Measurements from ENCODE around the gene SULT1A1.
"Not testable (repeated sequence)": the region's sequence is repeated elsewhere in the genome, so short reads cannot be mapped to it uniquely, and the experiment has no call there.

Gene SULT1A1

GRCh38 chr16:28609631-28610594, at the start of gene SULT1A1:
Gene SULT1A1 (minus strand): TSS chr16:28610044. CDS start chr16:28608855, 1,189 bp downstream.
- no peak for ATAC-seq
- DNase-seq = peak in 1 of 2 donors; percentile 4
- Mint-ChIP-seq H3K9me3 (no peaks in the 10 kb centered on the region), H3K4me3 (peak within 1 kb of the TSS in 1 of 2 donors; percentile 32), H3K27ac (peak within 1 kb of the TSS; percentile 42 to 72), H3K4me1 (peaks cover 24% of the 10 kb centered on the region), H3K27me3 (no peaks in the 10 kb centered on the region)

- H3K9me3 Mint-ChIP-seq, H3K4me3 Mint-ChIP-seq, ATAC-seq, H3K27ac Mint-ChIP-seq, H3K27me3 Mint-ChIP-seq, DNase-seq, H3K4me1 Mint-ChIP-seq: not testable (repeated sequence)
These were observed 30.1 kb upstream of the SULT1A1 start for GRCh38 chr16:28639959-28640358.

- H3K4me3 Mint-ChIP-seq, ATAC-seq, H3K9me3 Mint-ChIP-seq, H3K4me1 Mint-ChIP-seq, H3K27ac Mint-ChIP-seq, H3K27me3 Mint-ChIP-seq, DNase-seq: not testable (repeated sequence)
These were observed 28.5 kb upstream of the SULT1A1 start for GRCh38 chr16:28638359-28638758.

GRCh38 chr16:28637765-28638164, 27.9 kb upstream of the SULT1A1 start, which contains the start of gene NPIPB8:
Gene NPIPB8 (plus strand): TSS chr16:28638065. CDS start chr16:28638361, 296 bp downstream.
- H3K4me1 Mint-ChIP-seq, H3K27ac Mint-ChIP-seq, H3K27me3 Mint-ChIP-seq, H3K4me3 Mint-ChIP-seq, ATAC-seq, H3K9me3 Mint-ChIP-seq, DNase-seq: not testable (repeated sequence)

DNA sequence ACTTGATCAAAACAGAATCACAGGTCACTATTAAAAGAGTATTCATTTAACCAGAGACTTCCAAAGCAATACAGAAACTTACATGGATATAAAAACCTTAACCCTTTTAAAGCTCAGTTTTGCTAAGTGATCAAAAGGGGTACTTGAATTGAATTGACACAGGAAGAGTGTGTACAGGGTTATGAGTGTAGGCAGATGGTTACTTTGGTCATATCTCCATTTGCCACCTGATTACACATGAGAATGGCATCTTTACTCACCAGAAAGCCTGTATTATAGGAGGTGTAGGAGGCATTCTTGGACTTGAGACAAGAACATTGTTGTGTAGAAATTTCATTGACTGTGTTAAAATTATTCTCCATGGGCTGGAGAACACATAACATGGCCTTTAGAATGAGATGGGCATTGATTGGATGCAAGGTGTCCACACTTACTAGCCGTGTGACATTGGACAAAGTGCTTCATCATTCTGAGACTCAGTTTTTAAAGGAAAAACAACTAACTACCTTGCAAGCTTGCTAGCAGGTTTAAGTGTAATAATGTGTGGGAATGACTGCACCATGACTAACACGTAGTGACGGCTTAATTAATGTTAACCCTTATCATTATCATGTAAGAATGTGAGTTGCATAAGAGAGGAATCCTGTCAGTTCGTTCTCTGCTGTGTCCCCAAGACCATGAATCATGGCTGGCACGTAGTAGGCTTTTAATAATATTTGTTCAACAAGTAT, 26.4 kb upstream of the SULT1A1 start:
- not testable (repeated sequence) for DNase-seq

GRCh38 chr16:28630905-28631304, 21.1 kb upstream of the SULT1A1 start:
- not testable (repeated sequence) for ATAC-seq, H3K4me1 Mint-ChIP-seq, H3K27ac Mint-ChIP-seq, H3K4me3 Mint-ChIP-seq, DNase-seq, H3K9me3 Mint-ChIP-seq, H3K27me3 Mint-ChIP-seq

More for the DNA sequence above, 26.4 kb upstream of the SULT1A1 start:
- not testable (repeated sequence) for ATAC-seq, H3K9me3 Mint-ChIP-seq, H3K27me3 Mint-ChIP-seq, H3K27ac Mint-ChIP-seq, H3K4me3 Mint-ChIP-seq, H3K4me1 Mint-ChIP-seq

DNA sequence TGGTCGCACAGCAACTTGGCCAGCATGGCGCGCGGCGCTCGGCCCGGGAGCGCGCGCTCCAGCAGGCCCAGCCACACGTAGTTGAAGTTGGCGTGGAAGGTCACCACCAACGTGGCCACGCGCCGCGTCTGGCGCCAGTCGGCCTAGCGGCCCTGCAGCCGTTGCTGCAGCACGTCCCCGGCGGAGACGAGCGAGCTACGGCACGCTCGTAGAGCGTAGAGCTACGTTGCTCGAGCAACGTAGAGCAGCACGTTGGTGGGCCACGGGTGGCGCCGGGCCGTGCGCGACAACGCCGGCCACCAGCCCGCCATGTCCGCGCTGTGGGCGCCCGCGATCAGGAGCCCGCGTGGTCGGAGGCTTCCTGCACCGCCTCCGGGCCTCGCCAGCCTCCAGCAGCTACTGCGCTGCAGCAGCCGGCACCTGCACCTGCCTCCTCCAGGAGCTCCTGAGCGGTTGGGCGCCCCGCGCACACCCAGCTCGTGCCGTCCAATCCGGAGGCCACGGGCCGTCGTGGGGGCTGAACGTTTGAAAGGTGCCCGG, 13.4 kb upstream of the SULT1A1 start:
- H3K9me3 Mint-ChIP-seq = no peaks in the 10 kb centered on the region
- peak overlapping the region; percentile 95 to 98 for H3K27ac Mint-ChIP-seq
- peak; percentile 76 to 77 for DNase-seq

DNA sequence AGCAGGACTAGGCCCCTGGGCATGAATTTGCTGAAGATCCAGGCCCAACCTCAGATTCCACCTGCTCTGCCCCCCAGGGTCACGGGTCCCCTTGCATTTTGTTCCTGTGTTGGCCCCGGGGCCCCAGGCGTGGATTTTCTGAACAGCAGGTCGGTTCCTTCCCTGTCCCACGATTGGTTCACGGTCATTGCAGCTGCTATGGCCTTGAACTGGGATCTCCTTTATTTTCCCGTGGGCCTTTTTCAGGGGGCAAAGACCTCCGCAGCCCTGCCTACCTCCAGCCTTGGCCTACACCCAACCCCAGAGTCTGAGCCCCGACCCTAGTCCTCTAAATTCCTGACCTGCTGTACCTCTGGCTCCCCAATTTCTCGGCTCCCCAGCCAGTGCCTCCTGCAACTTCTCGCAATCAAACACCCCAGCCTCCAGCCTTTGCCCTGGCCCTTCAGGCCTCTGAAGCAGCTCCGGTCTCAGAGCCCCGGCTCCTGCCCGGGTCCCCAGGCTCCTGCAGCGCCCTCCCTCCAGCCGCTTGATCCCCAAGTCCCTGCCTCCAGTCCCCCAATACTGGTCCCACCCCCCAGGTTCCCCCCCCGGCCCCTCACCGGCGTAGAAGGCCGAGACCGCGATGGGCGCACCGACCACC, 12.8 kb upstream of the SULT1A1 start:
- not testable (repeated sequence) for DNase-seq, H3K9me3 Mint-ChIP-seq, H3K27me3 Mint-ChIP-seq
- ATAC-seq = peak; percentile 41
- Mint-ChIP-seq H3K4me3 (peak overlapping the region; percentile 92 to 96), H3K27ac (peak overlapping the region; percentile 95 to 98), H3K4me1 (peaks cover 30% of the 10 kb centered on the region)

More for the DNA sequence above, 13.4 kb upstream of the SULT1A1 start:
- peak; percentile 94 for ATAC-seq
- H3K4me1 Mint-ChIP-seq = peaks cover 30% of the 10 kb centered on the region
- H3K4me3 Mint-ChIP-seq = peak overlapping the region; percentile 92 to 96
- no peaks in the 10 kb centered on the region for H3K27me3 Mint-ChIP-seq

DNA sequence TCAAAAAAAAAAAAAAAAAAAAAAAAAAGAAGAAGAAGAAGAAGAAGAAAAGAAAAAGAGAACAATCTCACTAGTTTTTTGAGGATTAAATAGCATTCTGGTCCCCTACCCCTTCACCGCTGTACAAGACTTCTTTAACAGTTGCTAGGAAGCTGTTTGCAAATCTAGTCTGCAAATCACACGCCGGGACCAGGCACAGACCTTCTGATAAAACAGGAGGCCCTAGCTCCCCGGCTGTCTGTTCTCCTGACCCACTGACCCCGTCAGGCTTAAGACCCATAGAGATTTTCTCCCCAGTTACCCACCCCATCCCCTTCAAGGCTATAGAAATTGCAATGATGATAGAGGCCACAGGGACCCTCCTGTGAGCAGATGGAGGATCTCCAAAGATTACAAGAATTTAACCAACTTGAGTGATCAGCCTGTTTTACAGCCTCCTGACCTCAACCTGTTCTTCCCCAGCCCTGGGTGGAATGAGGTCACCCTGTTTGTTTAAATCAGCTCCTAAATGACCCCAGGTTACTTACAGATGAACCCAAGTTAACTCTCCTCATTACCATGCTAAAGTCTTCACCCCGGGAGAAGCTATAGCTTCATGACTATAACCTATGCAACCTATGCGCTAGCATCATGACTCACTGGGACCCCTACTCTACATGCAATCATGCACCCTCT, 11.8 kb upstream of the SULT1A1 start:
- no peak for ATAC-seq
- H3K27me3 Mint-ChIP-seq = no peaks in the 10 kb centered on the region
- no peak for DNase-seq
- H3K4me1 Mint-ChIP-seq = peaks cover 30% of the 10 kb centered on the region
- peak overlapping the region; percentile 15 to 79 for H3K27ac Mint-ChIP-seq
- peak overlapping the region; percentile 92 to 96 for H3K4me3 Mint-ChIP-seq
- no peaks in the 10 kb centered on the region for H3K9me3 Mint-ChIP-seq

GRCh38 chr16:28620316-28620715, 10.5 kb upstream of the SULT1A1 start:
- H3K9me3 Mint-ChIP-seq = not testable (repeated sequence)

DNA sequence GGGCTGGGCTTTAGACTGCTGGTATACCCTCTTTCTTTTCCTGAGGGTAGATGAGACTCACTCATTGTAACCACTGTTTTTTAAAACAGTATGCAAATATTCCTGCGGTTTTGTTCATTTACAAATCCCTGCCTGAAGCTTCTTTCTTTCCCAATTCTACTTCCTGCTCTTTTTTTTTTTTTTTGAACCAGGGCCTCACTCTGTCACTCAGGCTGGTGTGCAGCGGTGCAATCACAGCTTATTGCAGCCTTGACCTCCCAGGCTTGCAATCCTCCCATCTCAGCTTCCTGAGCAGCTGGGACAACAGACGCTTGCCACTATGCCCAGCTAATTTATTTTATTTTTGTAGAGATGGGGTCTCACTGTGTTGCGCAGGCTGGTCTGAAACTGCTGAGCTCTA, 8.0 kb upstream of the SULT1A1 start:
- DNase-seq (no peak), ATAC-seq (no peak)
- H3K4me3 Mint-ChIP-seq = no peak overlapping the region
- H3K9me3 Mint-ChIP-seq = no peaks in the 10 kb centered on the region
- no peak overlapping the region for H3K27ac Mint-ChIP-seq
- H3K4me1 Mint-ChIP-seq = peaks cover 25% of the 10 kb centered on the region
- H3K27me3 Mint-ChIP-seq = no peaks in the 10 kb centered on the region

More at GRCh38 chr16:28620316-28620715, 10.5 kb upstream of the SULT1A1 start:
- not testable (repeated sequence) for H3K4me3 Mint-ChIP-seq, DNase-seq, H3K27ac Mint-ChIP-seq, ATAC-seq, H3K27me3 Mint-ChIP-seq
- peaks cover 36% of the 10 kb centered on the region for H3K4me1 Mint-ChIP-seq

DNA sequence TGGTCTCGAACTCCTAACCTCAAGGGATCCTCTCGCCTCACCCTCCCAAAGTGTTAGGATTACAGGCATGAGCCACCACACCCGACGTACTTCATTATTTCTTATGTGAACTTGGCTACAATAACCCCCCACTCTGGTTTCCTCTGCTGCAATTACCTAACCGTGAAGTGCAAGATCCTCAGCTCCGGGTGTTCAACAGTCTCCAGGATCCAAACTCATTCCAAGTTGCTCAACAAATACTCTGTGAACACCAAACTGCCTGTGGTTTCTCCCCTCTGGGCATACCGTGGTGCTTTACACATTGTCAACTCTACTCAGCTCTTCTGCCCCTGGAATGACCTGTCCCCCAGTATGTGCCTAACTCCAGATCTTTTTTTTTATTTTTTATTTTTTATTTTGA, 6.8 kb upstream of the SULT1A1 start:
- H3K9me3 Mint-ChIP-seq = no peaks in the 10 kb centered on the region
- H3K4me1 Mint-ChIP-seq = peaks cover 12% of the 10 kb centered on the region
- H3K4me3 Mint-ChIP-seq = no peak overlapping the region
- no peak for ATAC-seq
- H3K27me3 Mint-ChIP-seq = no peaks in the 10 kb centered on the region
- no peak for DNase-seq
- no peak overlapping the region for H3K27ac Mint-ChIP-seq

DNA sequence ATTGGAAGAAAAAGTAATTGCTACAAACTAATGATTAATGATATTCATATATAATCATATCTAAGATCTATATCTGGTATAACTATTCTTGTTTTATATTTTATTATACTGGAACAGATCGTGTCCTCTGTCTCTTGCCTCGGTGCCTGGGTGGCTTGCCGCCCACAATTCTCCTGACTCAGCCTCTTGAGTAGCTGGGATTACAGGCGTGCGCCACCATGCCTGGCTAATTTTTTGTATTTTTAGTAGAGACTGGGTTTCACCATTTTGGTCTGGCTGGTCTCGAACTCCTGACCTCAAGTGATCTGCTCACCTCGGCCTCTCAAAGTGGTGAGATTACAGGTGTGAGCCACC, 6.4 kb upstream of the SULT1A1 start:
- not testable (repeated sequence) for H3K27me3 Mint-ChIP-seq, ATAC-seq, H3K4me1 Mint-ChIP-seq, H3K27ac Mint-ChIP-seq, H3K4me3 Mint-ChIP-seq, DNase-seq, H3K9me3 Mint-ChIP-seq

GRCh38 chr16:28615486-28616223, 5.8 kb upstream of the SULT1A1 start:
- not testable (repeated sequence) for DNase-seq

More at GRCh38 chr16:28615486-28616223, 5.8 kb upstream of the SULT1A1 start:
- not testable (repeated sequence) for H3K9me3 Mint-ChIP-seq, ATAC-seq, H3K4me3 Mint-ChIP-seq, H3K27me3 Mint-ChIP-seq
- Mint-ChIP-seq H3K27ac (peak overlapping the region in 1 of 2 donors; percentile 40), H3K4me1 (peaks cover 12% of the 10 kb centered on the region)

Measured in stimulated activated naive CD8-positive, alpha-beta T cell treated with anti-CD3 and anti-CD28 coated beads, Interleukin-15, amount 100 ng/mL, for 72 hours (primary cell).